Pancreas (tissue), 10 donors: ENCODE results near the gene ITK. TPM values are rescaled to one million over a fixed set of nuclear protein-coding genes. Genes with fewer than 3 reads are reported as not detected.

ENCODE experiments used
- ATAC-seq, 4 donors: fragments of 200-7000 bp; cut with Tn5 transposase; one replicate each; pipeline versions ENCODE4 v1.8.0 to v1.9.1; 2020; ENCODE audit warnings: mild to moderate bottlenecking in 4 of 4, moderate library complexity in 4 of 4
- DNase-seq, 6 donors: peaks; one replicate each; pipeline ENCODE4 v3.0.0-alpha.2; 2020
- FAIRE-seq: peaks from 2 replicates; lab custom pipeline; 2012; peaks lifted over from hg19 to GRCh38; lab: Jason Lieb, UNC
- H3K27ac ChIP-seq, 4 donors: fragments of 200-600 bp; sonication (generic); 1 replicate in 3 of 4; 2 replicates in 1 of 4; pipeline versions ENCODE4 v1.5.0 to v1.8.0; 2020
- H3K27me3 ChIP-seq, 4 donors: fragments of 200-600 bp; one replicate each; pipeline ENCODE4 v1.8.0; 2021
- H3K36me3 ChIP-seq, 3 donors: fragments of 200-600 bp; sonication (generic) in 1 of 3; one replicate each; pipeline versions ENCODE4 v1.5.0 to v1.8.0; 2020 to 2021
- H3K4me1 ChIP-seq, 3 donors: fragments of 200-600 bp; one replicate each; pipeline ENCODE4 v1.8.0; 2021
- H3K4me3 ChIP-seq, 4 donors: fragments of 200-600 bp; sonication (generic) in 2 of 4; one replicate each; pipeline versions ENCODE4 v1.5.0 to v1.8.0; 2020 to 2021
- H3K9me3 ChIP-seq, 4 donors: fragments of 200-600 bp; one replicate each; pipeline ENCODE4 v1.8.0; 2021
- CTCF ChIP-seq, 4 donors: fragments of 200-600 bp; sonication (generic) in 3 of 4; IDR thresholded peaks; one replicate each; pipeline versions ENCODE4 v1.5.0 to v1.8.0; 2021; ENCODE audit warnings: antibody characterized with exemption in 4 of 4
- WGBS, 2 donors: extraction: QIAGEN DNeasy Blood & Tissue Kit; methylation state at CpG; one replicate each; pipeline ENCODE4 v1.1.7; 2013; 5-methylcytosine and 5-hydroxymethylcytosine counted together
- intact Hi-C, 3 donors: fragments of 100-400 bp; cut with DNase I; formaldehyde crosslinking; loops; one replicate each; pipeline versions ENCODE4 v1.11.1 to v1.14.2; 2022
- polyA plus RNA-seq, 2 donors: library from polyadenylated mRNA; stranded (reverse); fragments of 200-250 nt; gene quantifications; one replicate each; pipeline ENCODE4 v1.2.3, GENCODE V29; 2013
- total RNA-seq, 6 donors: library from RNA; stranded (reverse); fragmentation: NEBNext Ultra II Directional in 4 of 6; extraction: Animal tissue kit (Norgen Biotek cat#: 25700) in 4 of 6; gene quantifications; one replicate each; pipeline versions ENCODE4 v1.2.1 to v1.2.4, GENCODE V29; 2021 to 2023
- donor health status: healthy with polysubstance abuse.
- donor health status: DM: no; HTN: no; CAD: no; lungs with moderate emphysema.
- donor health status: DM: no; HTN: no; CAD: no.
- donor health status: control.
- donor health status: control.
- donor health status: Bipolar disorder and iron deficiency.
- donor health status: DM: yes; HTN: yes; CAD: no.
- donor health status: DM: no; HTN: no; CAD: no.
- donor health status: DM: no; HTN: no; CAD: no.
- donor health status: DM: yes; HTN: yes; CAD: no.

ITK gene
- total and polyA plus RNA-seq, 8 donors: 0.26 to 1.3 (median 0.71) TPM

- ATAC-seq (no peak), DNase-seq (no peak), FAIRE-seq (no peak)
- Histone ChIP-seq H3K4me1 (no peaks in the 10 kb centered on the region), H3K36me3 (no peaks in the 10 kb centered on the region), H3K4me3 (no peak overlapping the region), H3K27me3 (no peaks in the 10 kb centered on the region), H3K27ac (no peak overlapping the region), H3K9me3 (no peaks in the 10 kb centered on the region)
- TF ChIP-seq CTCF (IDR thresholded peaks at IDR 0.05): no peak
- 54 to 71% methylated on average over 11 to 12 of the region's 12 CpGs for WGBS, 2 donors
- intact Hi-C loops: no loop called here
These were observed 5.8 kb downstream of the ITK start for GRCh38 chr5:157186309-157187045.

GRCh38 chr5:157187046-157187754 lies 6.6 kb downstream of the ITK start:
- TF ChIP-seq CTCF (IDR thresholded peaks at IDR 0.05): no peak
- DNase-seq (no peak), FAIRE-seq (no peak), ATAC-seq (no peak)
- WGBS, 2 donors: 30 to 41% methylated on average over 5 of the region's 5 CpGs
- Histone ChIP-seq H3K27ac (no peak overlapping the region), H3K9me3 (no peaks in the 10 kb centered on the region), H3K4me3 (no peak overlapping the region), H3K27me3 (no peaks in the 10 kb centered on the region), H3K36me3 (no peaks in the 10 kb centered on the region), H3K4me1 (no peaks in the 10 kb centered on the region)
- intact Hi-C loops: no loop called here

- H3K4me3 ChIP-seq: no peak overlapping the region
- TF ChIP-seq CTCF (IDR thresholded peaks at IDR 0.05): no peak
- no peaks in the 10 kb centered on the region for H3K4me1 ChIP-seq
- H3K9me3 ChIP-seq: no peaks in the 10 kb centered on the region
- intact Hi-C loops: no loop called here
- H3K27ac ChIP-seq: no peak overlapping the region
- DNase-seq (no peak), FAIRE-seq (no peak), ATAC-seq (no peak)
- H3K36me3 ChIP-seq: no peaks in the 10 kb centered on the region
- H3K27me3 ChIP-seq: no peaks in the 10 kb centered on the region
These were observed 7.6 kb downstream of the ITK start for GRCh38 chr5:157188270-157188669.

GRCh38 chr5:157189223-157189622 lies 8.6 kb downstream of the ITK start:
- Histone ChIP-seq H3K4me3 (no peak overlapping the region), H3K27ac (no peak overlapping the region), H3K4me1 (no peaks in the 10 kb centered on the region), H3K9me3 (no peaks in the 10 kb centered on the region), H3K36me3 (no peaks in the 10 kb centered on the region), H3K27me3 (no peaks in the 10 kb centered on the region)
- intact Hi-C loops: no loop called here
- WGBS, 2 donors: 62 to 69% methylated on average over 7 of the region's 7 CpGs
- no peak for ATAC-seq
- FAIRE-seq: no peak
- no peak for DNase-seq
- TF ChIP-seq CTCF (IDR thresholded peaks at IDR 0.05): no peak
